Measurements from ENCODE around the gene VARS1. TPM values are rescaled to one million over a fixed set of nuclear protein-coding genes. Genes with fewer than 3 reads are reported as not detected.

The VARS1 gene
- total RNA-seq, 1 donor from 2014 or later, result 73.4 TPM

GRCh38 chr6:31776485-31776988 is 19.0 kb downstream of the VARS1 start:
- H3K4me1 Mint-ChIP-seq (ENCODE audit: unreplicated experiment), result peaks cover 9% of the 10 kb centered on the region
- H3K9me3 Mint-ChIP-seq (ENCODE audit: unreplicated experiment), result no peaks in the 10 kb centered on the region
- no peak for TF ChIP-seq CTCF (IDR thresholded peaks at IDR 0.05)
- H3K27ac Mint-ChIP-seq (ENCODE audit: unreplicated experiment), result no peak overlapping the region
- peaks cover 6% of the 10 kb centered on the region for H3K36me3 Mint-ChIP-seq (ENCODE audit: unreplicated experiment)
- no peak overlapping the region for H3K4me3 Mint-ChIP-seq (ENCODE audit: unreplicated experiment)
- no peaks in the 10 kb centered on the region for H3K27me3 Mint-ChIP-seq (ENCODE audit: unreplicated experiment)
- DNase-seq (ENCODE audit: extremely low spot score, unreplicated experiment), result no peak

- no peaks in the 10 kb centered on the region for H3K27me3 Mint-ChIP-seq (ENCODE audit: unreplicated experiment)
- peaks cover 9% of the 10 kb centered on the region for H3K4me1 Mint-ChIP-seq (ENCODE audit: unreplicated experiment)
- no peak overlapping the region for H3K27ac Mint-ChIP-seq (ENCODE audit: unreplicated experiment)
- H3K9me3 Mint-ChIP-seq (ENCODE audit: unreplicated experiment), result no peaks in the 10 kb centered on the region
- peaks cover 2% of the 10 kb centered on the region for H3K36me3 Mint-ChIP-seq (ENCODE audit: unreplicated experiment)
- no peak overlapping the region for H3K4me3 Mint-ChIP-seq (ENCODE audit: unreplicated experiment)
- no peak for TF ChIP-seq CTCF (IDR thresholded peaks at IDR 0.05)
- no peak for DNase-seq (ENCODE audit: extremely low spot score, unreplicated experiment)
Observed at GRCh38 chr6:31775633-31776484, 19.7 kb downstream of the VARS1 start.

- DNase-seq (ENCODE audit: extremely low spot score, unreplicated experiment), result no peak
- Mint-ChIP-seq H3K27ac (ENCODE audit: unreplicated experiment) (no peak overlapping the region), H3K36me3 (ENCODE audit: unreplicated experiment) (no peaks in the 10 kb centered on the region), H3K9me3 (ENCODE audit: unreplicated experiment) (no peaks in the 10 kb centered on the region), H3K4me1 (ENCODE audit: unreplicated experiment) (peaks cover 9% of the 10 kb centered on the region), H3K27me3 (ENCODE audit: unreplicated experiment) (no peaks in the 10 kb centered on the region), H3K4me3 (ENCODE audit: unreplicated experiment) (no peak overlapping the region)
- no peak for TF ChIP-seq CTCF (IDR thresholded peaks at IDR 0.05)
Observed at GRCh38 chr6:31775184-31775583, 20.4 kb downstream of the VARS1 start.

DNA sequence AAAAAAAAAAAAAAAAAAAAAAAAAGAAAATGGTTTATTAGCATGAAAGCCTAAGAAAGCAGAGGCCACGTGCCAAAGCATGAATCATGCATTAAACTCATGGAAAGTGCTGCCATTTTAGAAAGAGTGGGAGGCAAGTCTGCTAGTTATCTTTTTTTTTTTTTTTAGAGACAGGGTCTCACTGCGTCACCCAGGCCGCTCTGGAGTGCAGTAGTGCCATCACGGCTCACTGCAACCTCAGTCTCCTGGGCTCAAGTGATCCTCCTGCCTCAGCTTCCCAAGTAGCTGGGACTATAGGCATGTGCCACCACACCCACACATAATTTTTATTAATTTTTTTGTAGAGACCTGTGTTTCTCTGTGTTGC is 23.6 kb downstream of the VARS1 start:
- no peaks in the 10 kb centered on the region for H3K36me3 Mint-ChIP-seq (ENCODE audit: unreplicated experiment)
- H3K27me3 Mint-ChIP-seq (ENCODE audit: unreplicated experiment), result no peaks in the 10 kb centered on the region
- no peak for DNase-seq (ENCODE audit: extremely low spot score, unreplicated experiment)
- TF ChIP-seq CTCF (IDR thresholded peaks at IDR 0.05), result no peak
- peaks cover under 1% of the 10 kb centered on the region for H3K4me1 Mint-ChIP-seq (ENCODE audit: unreplicated experiment)
- no peaks in the 10 kb centered on the region for H3K9me3 Mint-ChIP-seq (ENCODE audit: unreplicated experiment)
- H3K4me3 Mint-ChIP-seq (ENCODE audit: unreplicated experiment), result no peak overlapping the region
- H3K27ac Mint-ChIP-seq (ENCODE audit: unreplicated experiment), result no peak overlapping the region

DNA sequence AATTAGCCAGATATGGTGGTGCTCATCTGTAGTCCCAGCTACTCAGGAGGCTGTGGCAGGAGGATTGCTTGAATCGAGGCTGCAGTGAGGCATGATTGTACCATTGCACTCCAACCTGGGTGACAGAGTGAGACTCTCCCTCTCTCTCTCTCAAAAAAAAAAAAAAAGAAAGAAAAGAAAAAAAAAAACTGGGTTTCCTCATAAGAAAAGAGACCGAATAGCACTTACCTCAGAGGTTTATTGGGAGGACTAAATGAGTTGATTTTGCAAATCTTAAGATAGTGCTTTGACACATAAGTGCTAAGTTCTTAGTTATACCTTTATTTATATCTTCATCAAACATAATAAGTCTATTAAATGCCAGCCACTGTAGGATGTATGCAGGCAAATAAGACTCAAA is 24.7 kb downstream of the VARS1 start:
- Mint-ChIP-seq H3K4me3 (ENCODE audit: unreplicated experiment) (no peak overlapping the region), H3K9me3 (ENCODE audit: unreplicated experiment) (no peaks in the 10 kb centered on the region), H3K36me3 (ENCODE audit: unreplicated experiment) (no peaks in the 10 kb centered on the region), H3K27me3 (ENCODE audit: unreplicated experiment) (no peaks in the 10 kb centered on the region), H3K4me1 (ENCODE audit: unreplicated experiment) (no peaks in the 10 kb centered on the region), H3K27ac (ENCODE audit: unreplicated experiment) (no peak overlapping the region)
- TF ChIP-seq CTCF (IDR thresholded peaks at IDR 0.05), result no peak
- no peak for DNase-seq (ENCODE audit: extremely low spot score, unreplicated experiment)
